ENCODE data around the gene TTN. TPM values are rescaled to one million over a fixed set of nuclear protein-coding genes. Genes with fewer than 3 reads are reported as not detected.

Gene TTN
- total RNA-seq, 1 experiment from 2014 or later: 0.05 TPM

- ATAC-seq: no peak
- Histone ChIP-seq H3K4me1 (ENCODE audit: control insufficient read depth in 1 of 2, insufficient read depth in 2 of 2, low read length in 2 of 2) (no peaks in the 10 kb centered on the region), H3K27ac (ENCODE audit: low read depth, low read length) (no peak overlapping the region), H3K4me2 (ENCODE audit: low read length) (no peak overlapping the region), H3K27me3 (ENCODE audit: insufficient read depth, low read length) (no peaks in the 10 kb centered on the region), H3K9me3 (ENCODE audit: control insufficient read depth in 1 of 2, insufficient read depth in 1 of 2, low read depth in 1 of 2, low read length in 2 of 2) (no peaks in the 10 kb centered on the region), H2AFZ (ENCODE audit: low read depth, low read length, poor library complexity, severe bottlenecking) (no peak overlapping the region), H3K9ac (ENCODE audit: low read length) (no peak overlapping the region), H3K9me2 (ENCODE audit: insufficient read depth) (no peaks in the 10 kb centered on the region), H3K4me3 (replicated peaks in 1 of 2; ENCODE audit: low read depth in 1 of 2, low read length in 2 of 2) (no peak overlapping the region), H3K36me3 (ENCODE audit: control insufficient read depth in 1 of 2, insufficient read depth in 2 of 2, low read length in 2 of 2) (peaks cover 18 to 24% of the 10 kb centered on the region in 2 experiments; a peak in 3 of 4 replicates), H3K79me2 (ENCODE audit: insufficient read depth, low read length) (no peaks in the 10 kb centered on the region), H4K20me1 (ENCODE audit: insufficient read depth) (no peaks in the 10 kb centered on the region)
- CTCF ChIA-PET: no interaction called here
- intact Hi-C loops (cut with micrococcal nuclease): loop anchor here (10.0 kb wide), 1 partner anchor 1019 kb away; no protein-coding TSS in a partner anchor
- RAD21 ChIA-PET (ENCODE audit: low non-redundant PET in 1 of 2, low total read pairs in 2 of 2, uncharacterized antibody in 2 of 2, unreplicated experiment in 2 of 2): no interaction called here
- no peak for DNase-seq (ENCODE audit: low read depth, low spot score)
- BruUV-seq (replicated peaks): no TSS peak
- TF ChIP-seq CEBPB (IDR thresholded peaks at IDR 0.05; ENCODE audit: low read depth) (no peak), EZH2phosphoT487 (IDR thresholded peaks at IDR 0.05; ENCODE audit: borderline replicate concordance) (no peak), ZNF274 (IDR thresholded peaks at IDR 0.05; ENCODE audit: low read depth, low read length) (no peak), ZBTB33 (IDR thresholded peaks at IDR 0.05; ENCODE audit: extremely low read depth, insufficient replicate concordance, low read length) (no peak), SIN3A (IDR thresholded peaks at IDR 0.05; ENCODE audit: low read depth) (no peak), EZH2 (IDR thresholded peaks at IDR 0.05) (no peak), REST (IDR thresholded peaks at IDR 0.05; ENCODE audit: low read depth) (no peak), TCF7L2 (IDR thresholded peaks at IDR 0.05; ENCODE audit: borderline replicate concordance, extremely low read depth, insufficient read depth, insufficient read length) (no peak), SRF (IDR thresholded peaks at IDR 0.05; ENCODE audit: low read depth) (no peak), YY1 (IDR thresholded peaks at IDR 0.05; ENCODE audit: extremely low read depth, insufficient replicate concordance, low read depth, low read length) (no peak), MAX (IDR thresholded peaks at IDR 0.05) (no peak), ZFX (IDR thresholded peaks at IDR 0.05) (no peak), SP1 (IDR thresholded peaks at IDR 0.05; ENCODE audit: low read depth) (no peak), JUND (IDR thresholded peaks at IDR 0.05) (no peak), POLR2AphosphoS5 (IDR thresholded peaks at IDR 0.05; ENCODE audit: low read depth, low read length) (no peak), RAD21 (IDR thresholded peaks at IDR 0.05; ENCODE audit: low read depth) (no peak), ATF3 (IDR thresholded peaks at IDR 0.05) (no peak), ELF1 (IDR thresholded peaks at IDR 0.05; ENCODE audit: borderline replicate concordance, low read depth) (no peak), CTCF (IDR thresholded peaks at IDR 0.05 in 2 of 3, conservative IDR thresholded peaks at IDR 0.05 in 1 of 3; ENCODE audit: borderline replicate concordance in 1 of 3, insufficient read depth in 1 of 3, low read depth in 2 of 3, low read length in 2 of 3) (no peak), POLR2A (IDR thresholded peaks at IDR 0.05; ENCODE audit: borderline replicate concordance, extremely low read depth, insufficient read depth, insufficient read length) (no peak)
- POLR2A ChIA-PET: interaction anchor here (1.3 kb wide), 1 partner anchor 10 kb away, joined by 3 read pairs; no protein-coding TSS in a partner anchor
These were observed 311.2 kb downstream of the TTN start for GRCh38 chr2:178496049-178496448.

All from HCT116 (cell line).